H1 (cell line): ENCODE results near the gene PROCR. TPM values are rescaled to one million over a fixed set of nuclear protein-coding genes. Genes with fewer than 3 reads are reported as not detected.

ENCODE experiments used
- CEBPB ChIP-seq: IDR thresholded peaks from 2 replicates; pipeline ENCODE4 v1.6.1; 2012; ENCODE audit warnings: low read depth, low read length
- CHD2 ChIP-seq: IDR thresholded peaks from 2 replicates; pipeline ENCODE4 v1.6.1; 2012; ENCODE audit warnings: low read length, improper control_type of control experiment
- CHD7 ChIP-seq: fragments of 300-600 bp; sonication (generic); IDR thresholded peaks from 2 replicates; pipeline ENCODE4 v1.7.1; 2012; ENCODE audit warnings: low read length, moderate library complexity, mild to moderate bottlenecking, inconsistent platforms; ENCODE audit not compliant: insufficient replicate concordance
- EGR1 ChIP-seq: IDR thresholded peaks from 2 replicates; pipeline ENCODE4 v1.6.1; 2011; ENCODE audit warnings: low read depth, low read length, borderline replicate concordance
- FOSL1 ChIP-seq: IDR thresholded peaks from 2 replicates; pipeline ENCODE4 v1.6.1; 2011; ENCODE audit warnings: mild to moderate bottlenecking, low read depth, low read length, moderate library complexity; ENCODE audit not compliant: insufficient read depth
- HDAC6 ChIP-seq: IDR thresholded peaks from one replicate; pipeline ENCODE4 v1.7.1; 2012; ENCODE audit warnings: low read depth, mild to moderate bottlenecking, inconsistent platforms, low read length, moderate library complexity
- MAX ChIP-seq: IDR thresholded peaks from 2 replicates; pipeline ENCODE4 v1.6.1; 2012; ENCODE audit warnings: inconsistent platforms
- RFX5 ChIP-seq: IDR thresholded peaks from 2 replicates; pipeline ENCODE4 v1.6.1; 2011; ENCODE audit warnings: low read depth, low read length, improper control_type of control experiment, borderline replicate concordance
- SIRT6 ChIP-seq: IDR thresholded peaks from one replicate; pipeline ENCODE4 v1.7.1; 2012; ENCODE audit warnings: low read length, inconsistent platforms
- SP2 ChIP-seq: IDR thresholded peaks from 2 replicates; pipeline ENCODE4 v1.6.1; 2012; ENCODE audit warnings: mild to moderate bottlenecking, low read length, inconsistent platforms
- SUZ12 ChIP-seq: fragments of 200-600 bp; sonication (generic); IDR thresholded peaks from 2 replicates; pipeline ENCODE4 v1.6.1; 2012; ENCODE audit warnings: mild to moderate bottlenecking, inconsistent platforms, low read length, moderate library complexity, mixed read lengths
- TEAD4 ChIP-seq: IDR thresholded peaks from 2 replicates; pipeline ENCODE4 v1.6.1; 2012; ENCODE audit warnings: low read depth, low read length, inconsistent platforms, mixed read lengths
- polyA plus RNA-seq, 7 experiments: library from polyadenylated mRNA; depleted of rRNA in 3 of 7; stranded (reverse) in 5 of 7; unstranded in 2 of 7; fragments of >200 nt in 5 of 7; fragments of 200-250 nt in 2 of 7; gene quantifications; 1 replicate in 5 of 7; 2 replicates in 1 of 7; 4 replicates in 1 of 7; pipeline versions ENCODE4 v1.2.1 to v1.2.3, GENCODE V29; 2011 to 2013; ENCODE audit warnings: missing spikeins in 2 of 7, mixed read lengths in 2 of 7
- total RNA-seq: library from RNA; stranded (reverse); fragmentation: NEBNext Ultra II Directional; extraction: Animal tissue kit (Norgen Biotek cat#: 25700); gene quantifications from 2 replicates; pipeline ENCODE4 v1.2.1, GENCODE V29; 2021

The PROCR gene
- total and polyA plus RNA-seq, 2 of the 8 experiments (the other 6 are each of a cell fraction or from before 2014, with no cell fraction given), result 21.3 to 42.9 TPM

- no peak for TF ChIP-seq CHD7
- no peak for TF ChIP-seq CEBPB
- no peak for TF ChIP-seq SIRT6
- TF ChIP-seq MAX, result peak; percentile 68; the same call in 1 of the 2 replicates
- no peak for TF ChIP-seq CHD2
- TF ChIP-seq RFX5, result no peak
- peak; percentile 94 for TF ChIP-seq EGR1
- TF ChIP-seq FOSL1, result no peak
- TF ChIP-seq HDAC6, result no peak
- no peak for TF ChIP-seq SUZ12
- TF ChIP-seq SP2, result no peak
- TF ChIP-seq TEAD4, result peak; percentile 2; the same call in 1 of the 2 replicates
Measured at GRCh38 chr20:35146920-35147574, 24.8 kb upstream of the PROCR start, which contains the start of gene EDEM2 (continued).
